OCI-LY7 (cell line): ENCODE measurements around the gene MDC1.

Experiments
- CTCF ChIP-seq: fragments of 200-600 bp; sonication (generic); conservative IDR thresholded peaks from 2 replicates; pipeline ENCODE4 v1.5.1; 2014; ENCODE audit warnings: mild to moderate bottlenecking, antibody characterized with exemption, low read length, moderate library complexity, mixed read lengths
- EZH2phosphoT487 ChIP-seq: fragments of 200-600 bp; sonication (generic); IDR thresholded peaks from 2 replicates; pipeline ENCODE4 v1.6.1; 2018; ENCODE audit warnings: low read depth, borderline replicate concordance, mild to moderate bottlenecking, mixed run types, antibody characterized with exemption, low read length, moderate library complexity, mixed read lengths

DNA sequence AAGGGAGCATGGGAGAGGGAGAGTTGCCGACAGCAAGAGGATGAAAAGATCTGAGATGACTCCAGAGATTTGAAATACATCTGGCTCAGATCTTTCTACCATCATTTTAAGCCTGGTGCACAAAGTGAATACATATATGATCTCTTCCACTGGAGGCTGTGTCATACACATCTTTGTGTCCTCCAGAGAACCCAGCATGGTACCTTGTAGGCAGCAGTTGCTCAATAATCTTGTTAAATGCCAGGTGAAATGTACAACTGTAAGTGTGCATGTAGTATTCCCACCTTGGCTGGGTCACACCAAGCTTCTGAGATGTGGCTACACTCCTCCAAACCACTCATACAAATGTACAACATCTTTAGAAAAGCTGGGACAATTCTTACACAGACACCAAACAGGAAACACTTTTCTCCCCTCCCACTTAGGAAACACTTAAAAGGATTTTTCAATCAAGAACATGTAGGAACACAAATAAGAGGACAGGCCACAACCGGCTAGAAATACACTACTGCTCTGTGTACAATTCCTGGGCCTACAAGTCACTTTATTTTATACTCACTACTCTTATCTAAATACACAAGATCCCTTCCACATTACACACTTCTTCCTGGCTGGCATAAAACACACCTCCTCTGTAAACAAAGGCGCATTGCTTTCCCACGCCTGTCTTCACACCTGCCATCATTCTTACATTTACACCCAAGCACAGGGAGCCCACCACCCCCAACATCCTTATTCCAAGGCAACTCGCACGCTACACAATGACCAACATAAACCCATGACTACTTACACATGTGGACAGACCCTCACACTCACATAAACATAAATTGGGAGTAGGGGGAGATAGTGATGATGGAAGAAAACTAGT, 31.1 kb upstream of the MDC1 start:
- TF ChIP-seq CTCF: no peak
- TF ChIP-seq EZH2phosphoT487: no peak
